HG03469 (cell line): ENCODE measurements around the gene IQGAP2.
"Not testable (repeated sequence)": the region's sequence is repeated elsewhere in the genome, so short reads cannot be mapped to it uniquely, and the experiment has no call there.

Source experiments
- ATAC-seq: cut with Tn5 transposase; IDR thresholded peaks from one replicate; pipeline ENCODE4 v1.9.1; 2021; ENCODE audit warnings: mild to moderate bottlenecking, moderate library complexity, moderate number of reproducible peaks; ENCODE audit not compliant: unreplicated experiment

The IQGAP2 gene

GRCh38 chr5:76495870-76496269 lies 92.8 kb downstream of the IQGAP2 start:
- ATAC-seq: no peak

- no peak for ATAC-seq
Measured at GRCh38 chr5:76497065-76497460, 94.0 kb downstream of the IQGAP2 start.

- no peak for ATAC-seq
Measured at GRCh38 chr5:76497986-76498717, 95.1 kb downstream of the IQGAP2 start.

DNA sequence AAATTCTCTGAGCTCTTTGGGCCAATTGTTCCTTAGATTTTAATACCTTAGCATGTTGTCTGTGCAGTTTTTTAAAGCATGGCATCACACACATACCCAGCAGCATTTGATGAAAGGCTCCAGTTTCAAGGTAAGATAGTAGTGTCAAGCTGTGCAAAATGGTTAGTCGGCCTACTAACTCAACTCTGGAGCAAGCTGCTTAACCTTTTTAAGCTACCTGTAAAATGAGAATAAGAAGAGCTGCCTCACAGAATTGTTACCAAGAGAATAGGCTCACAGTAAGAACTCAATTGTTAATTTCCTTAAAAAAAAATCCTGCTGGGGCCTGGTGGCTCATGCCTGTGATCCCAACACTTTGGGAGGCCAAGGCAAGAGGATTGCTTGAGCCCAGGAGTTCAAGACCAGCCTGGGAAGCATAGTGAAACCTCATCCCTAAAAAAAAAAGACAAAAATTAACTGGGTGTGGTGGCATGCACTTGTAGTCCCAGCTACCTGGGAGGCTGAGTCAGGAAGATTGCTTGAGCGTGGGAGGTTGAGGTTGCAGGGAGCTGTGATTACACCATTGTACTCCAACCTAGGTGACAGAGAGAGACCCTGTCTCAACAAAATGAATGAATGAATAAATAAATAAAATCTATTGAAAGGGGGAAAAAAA lies 96.5 kb downstream of the IQGAP2 start:
- no peak for ATAC-seq

DNA sequence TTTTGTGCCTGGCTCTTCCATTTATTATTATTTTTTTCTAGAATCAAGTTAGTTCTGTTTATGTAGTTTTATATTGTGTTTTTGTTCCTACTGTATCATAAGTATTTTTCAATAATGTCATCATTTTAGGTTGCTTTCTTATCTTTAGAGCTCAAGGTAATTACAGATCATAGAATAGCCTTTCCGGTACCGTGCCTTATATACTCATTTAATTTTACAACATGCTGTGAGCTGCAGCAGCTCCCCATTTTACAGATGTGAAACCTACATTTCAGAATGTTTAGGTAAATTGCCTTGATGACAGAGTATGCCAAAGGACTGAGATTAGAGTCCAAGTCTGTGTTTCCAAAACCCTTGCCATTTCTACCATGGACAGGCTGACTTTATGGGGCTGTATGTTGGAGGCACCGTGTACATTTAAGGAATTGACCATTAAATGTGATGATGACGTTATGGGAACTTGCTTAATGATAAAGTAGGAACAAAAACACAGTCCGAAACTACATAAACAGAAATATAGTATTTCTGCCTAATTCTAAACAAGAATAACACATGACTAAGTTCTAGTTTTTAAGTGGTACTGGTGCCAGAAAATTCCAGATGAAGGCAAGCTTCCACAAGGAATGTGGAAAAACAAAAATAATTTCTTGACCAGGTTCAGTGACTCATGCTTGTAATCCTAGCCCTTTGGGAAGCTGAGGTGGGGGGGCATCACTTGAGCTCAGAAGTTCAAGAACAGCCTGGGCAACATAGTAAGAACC lies 97.7 kb downstream of the IQGAP2 start:
- no peak for ATAC-seq

DNA sequence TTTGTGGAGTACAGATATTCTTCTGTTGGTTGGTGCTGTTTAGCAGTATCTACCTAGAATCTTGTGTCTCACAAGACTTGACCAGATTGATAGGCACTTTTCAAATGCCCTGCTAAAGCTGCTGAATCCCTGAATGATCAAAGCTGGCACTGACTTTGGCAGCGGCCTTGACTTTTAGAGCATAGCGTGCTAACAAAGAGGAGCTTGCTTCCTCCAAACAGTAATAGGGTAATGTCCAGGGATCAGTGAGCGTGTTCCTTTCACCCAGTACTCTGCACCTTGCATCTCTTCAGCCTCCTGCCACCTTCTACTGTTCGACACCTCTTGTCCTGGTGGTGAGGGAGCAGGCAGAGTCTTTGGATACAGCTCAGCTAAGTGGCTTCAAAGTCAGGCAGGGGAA lies 100.8 kb downstream of the IQGAP2 start:
- ATAC-seq: no peak

GRCh38 chr5:76504901-76505564 lies 101.9 kb downstream of the IQGAP2 start:
- ATAC-seq: no peak

GRCh38 chr5:76513476-76513875 lies 110.4 kb downstream of the IQGAP2 start:
- no peak for ATAC-seq

DNA sequence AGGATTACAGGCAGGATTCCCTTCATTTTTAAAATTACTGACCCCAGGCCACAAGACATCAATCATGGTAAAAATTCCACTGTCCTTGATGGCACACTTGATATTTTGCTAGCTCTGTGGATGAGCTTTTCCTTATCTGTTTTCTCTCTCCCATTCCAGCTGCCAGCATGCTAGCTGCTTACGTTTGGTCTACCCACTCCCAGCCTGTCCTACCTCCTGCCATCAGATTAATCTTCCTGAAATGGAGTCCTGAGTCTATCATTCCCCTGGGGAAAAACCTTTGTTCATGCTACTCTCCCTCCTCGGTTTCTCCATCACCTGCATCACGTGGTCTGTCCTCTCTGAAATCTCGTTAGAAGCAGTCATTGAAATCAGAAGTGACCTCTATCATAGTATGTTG lies 111.2 kb downstream of the IQGAP2 start:
- no peak for ATAC-seq

DNA sequence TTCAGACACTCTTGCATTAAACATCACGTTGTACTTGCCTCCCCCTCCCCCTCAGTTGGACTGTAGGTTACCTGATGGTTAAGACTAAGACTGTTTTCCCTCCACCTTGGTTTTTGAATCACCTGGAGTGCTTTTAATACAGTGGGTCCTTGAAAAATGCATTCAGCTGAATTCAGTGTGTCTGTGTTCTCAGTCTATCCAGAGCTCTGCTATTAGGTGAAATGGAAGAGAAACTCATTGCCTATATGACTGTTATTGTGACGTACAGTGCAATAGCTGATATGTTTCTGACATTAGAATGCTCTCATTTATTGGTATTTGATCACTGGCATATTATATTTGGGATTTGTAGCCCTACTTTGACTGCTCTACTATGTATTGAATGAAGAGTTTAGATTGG lies 111.6 kb downstream of the IQGAP2 start:
- ATAC-seq: no peak

- no peak for ATAC-seq
Measured at GRCh38 chr5:76517334-76517733, 114.2 kb downstream of the IQGAP2 start.

DNA sequence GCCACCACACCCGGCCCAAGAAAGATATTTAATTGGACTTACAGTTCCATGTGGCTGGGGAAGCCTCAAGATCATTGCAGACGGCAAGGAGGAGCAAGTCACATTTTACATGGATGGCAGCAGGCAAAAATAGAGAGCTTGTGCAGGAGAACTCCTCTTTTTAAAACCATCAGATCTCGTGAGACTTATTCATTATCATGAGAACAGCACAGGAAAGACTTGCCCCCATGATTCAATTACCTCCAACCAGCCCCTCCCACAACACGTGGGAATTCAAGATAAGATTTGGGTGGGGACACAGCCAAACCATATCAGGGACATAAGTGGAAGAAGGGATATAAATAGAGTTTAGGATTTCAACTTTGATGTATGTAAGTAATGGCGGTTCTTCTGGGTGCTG lies 115.2 kb downstream of the IQGAP2 start:
- ATAC-seq: not testable (repeated sequence)

DNA sequence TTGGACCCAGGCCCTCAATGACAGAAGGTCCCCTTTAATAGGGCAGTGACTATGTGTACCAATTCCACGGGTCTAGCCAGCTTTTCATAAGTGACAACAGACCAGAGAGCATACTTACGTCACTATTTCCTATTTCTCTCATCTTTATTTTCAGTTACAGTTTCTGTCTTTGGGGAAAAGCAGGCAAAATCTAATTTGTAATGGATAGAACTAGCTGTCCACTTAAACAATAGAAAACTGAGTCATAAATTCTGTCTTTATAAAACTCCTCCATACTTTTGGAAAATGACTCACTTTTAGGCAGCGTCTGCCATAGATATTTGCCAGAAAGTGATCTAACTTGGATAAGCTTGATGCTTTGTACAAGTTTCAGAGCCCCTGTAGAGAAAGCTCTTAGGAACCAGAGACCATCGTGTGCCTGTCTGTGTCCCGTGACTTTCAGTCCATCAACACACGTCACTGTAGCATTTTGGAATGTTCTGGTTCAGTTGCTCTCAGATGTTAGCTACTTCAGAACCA lies 118.2 kb downstream of the IQGAP2 start:
- ATAC-seq: peak; percentile 62

GRCh38 chr5:76522103-76522935 lies 119.2 kb downstream of the IQGAP2 start:
- no peak for ATAC-seq

- no peak for ATAC-seq
Measured at GRCh38 chr5:76524101-76524835, 121.2 kb downstream of the IQGAP2 start.

DNA sequence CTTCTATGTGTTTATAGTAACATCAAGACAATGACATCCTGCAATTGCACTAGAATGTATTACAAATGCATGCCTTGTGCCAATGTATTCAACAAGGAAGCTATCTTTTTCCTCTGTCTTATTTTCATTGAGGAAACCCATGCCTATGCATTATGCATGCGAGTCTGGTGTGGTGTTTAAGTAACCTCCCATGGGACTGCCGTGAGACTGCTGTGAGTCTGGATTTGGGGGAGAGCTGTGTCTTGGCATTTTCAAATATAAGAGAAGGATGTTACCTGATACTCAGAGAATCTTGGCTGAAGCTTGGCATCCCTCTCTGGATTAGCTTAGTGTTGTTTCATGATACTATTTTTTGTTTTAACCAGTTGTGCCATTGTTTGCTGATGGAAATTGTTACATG lies 121.8 kb downstream of the IQGAP2 start:
- ATAC-seq: no peak

GRCh38 chr5:76525956-76526355 lies 122.9 kb downstream of the IQGAP2 start:
- no peak for ATAC-seq

- ATAC-seq: no peak
Measured at GRCh38 chr5:76526950-76527583, 124.0 kb downstream of the IQGAP2 start.

- ATAC-seq: no peak
Measured at GRCh38 chr5:76527685-76528161, 124.6 kb downstream of the IQGAP2 start.
